ENCODE results near the gene DGKE. TPM values are rescaled to one million over a fixed set of nuclear protein-coding genes. Genes with fewer than 3 reads are reported as not detected.

The DGKE gene
- 36.9 TPM for total RNA-seq

GRCh38 chr17:56833809-56834379, at the start of gene DGKE, which contains the start of gene C17orf67:
TSS of gene DGKE (plus strand) at chr17:56834151. CDS start at chr17:56834796, 645 bp downstream.
TSS of gene C17orf67 (minus strand) at chr17:56833920. CDS start at chr17:56815810, 18,110 bp downstream.

DNA sequence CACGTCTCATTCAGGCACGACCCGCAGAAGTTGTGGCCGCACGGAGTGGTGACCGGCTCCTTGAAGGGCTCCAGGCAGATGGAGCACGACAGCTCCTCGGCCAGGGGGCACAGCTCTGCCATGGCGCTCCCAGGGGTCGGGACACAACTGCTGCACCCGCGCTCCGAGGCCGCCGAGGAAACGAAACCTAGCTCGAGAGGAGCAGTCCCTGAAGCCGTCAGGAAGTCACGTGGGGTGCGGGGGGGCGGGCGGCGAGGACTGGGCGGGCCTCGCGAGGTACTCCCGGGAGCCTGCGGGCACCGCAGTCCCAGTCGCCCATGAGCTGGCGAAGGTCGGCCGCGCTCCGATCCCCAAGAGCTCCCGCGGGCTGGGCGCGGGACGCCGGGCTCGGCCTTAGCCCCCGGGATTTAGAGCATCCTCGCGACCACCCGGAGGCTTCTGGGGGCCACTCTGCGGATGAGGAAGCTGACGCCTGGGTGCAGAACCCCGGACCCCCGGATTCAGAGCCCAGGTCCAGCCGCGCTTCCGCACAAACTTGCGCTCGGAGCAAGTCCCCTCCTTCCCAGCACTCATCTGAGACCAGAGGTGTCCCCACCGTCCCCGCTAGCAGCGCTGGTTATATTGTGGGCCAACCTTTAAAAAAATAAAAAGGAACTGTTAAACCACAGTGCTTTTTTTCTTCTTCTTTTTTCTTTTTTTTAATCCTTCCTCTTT, 80.1 kb downstream of the DGKE start, which contains the start of gene TRIM25:
Gene TRIM25, minus strand, starts transcription at position 183 of the 714 bp plus-strand sequence. Its CDS starts 61 bp downstream, at position 122.

Small RNAs within 50 kb of the gene (small RNA-seq; reads per million reads assigned to genes)
- gene AC015912.2 (ENCODE audit: low replicate concordance), result not detected
- not detected for gene RNU6-1158P (ENCODE audit: low replicate concordance)

Other genes with a start within 250 kb of the DGKE start
- 3.1 TPM for gene NOG, start 240.5 kb upstream of the DGKE start, total RNA-seq
- 1.3 TPM for gene C17orf67, start 231 bp upstream of the DGKE start, total RNA-seq
- 3.8 TPM for gene TRIM25, start 79.9 kb downstream of the DGKE start, total RNA-seq
- gene COIL, start 126.9 kb downstream of the DGKE start, total RNA-seq, result 18.5 TPM
- 3.4 TPM for gene SCPEP1, start 144.0 kb downstream of the DGKE start, total RNA-seq

Data from parietal lobe (tissue), 2 donors.